GM23338 (cell line): ENCODE results near the gene ZBTB40. TPM values are rescaled to one million over a fixed set of nuclear protein-coding genes. Genes with fewer than 3 reads are reported as not detected.

Experiments
- ATAC-seq: fragments of 200-7000 bp; cut with Tn5 transposase; 3 replicates; pipeline ENCODE4 v1.9.1; 2020
- DNase-seq: peaks from one replicate; pipeline ENCODE4 v3.0.0-alpha.2; 2015; ENCODE audit warnings: low spot score
- H2AFZ ChIP-seq: fragments of 200-600 bp; sonication (generic); 2 replicates; pipeline ENCODE4 v1.8.0; 2016; ENCODE audit warnings: antibody characterized with exemption, mild to moderate bottlenecking, moderate library complexity
- H3F3A ChIP-seq: fragments of 200-600 bp; sonication (generic); replicated peaks from 2 replicates; pipeline ENCODE4 v1.8.0; 2017; ENCODE audit warnings: antibody characterized with exemption, mixed run types, low read depth
- H3K27ac ChIP-seq: fragments of 200-600 bp; sonication (generic); 2 replicates; pipeline ENCODE4 v1.6.1; 2016; ENCODE audit warnings: low read depth
- H3K27me3 ChIP-seq: fragments of 200-600 bp; sonication (generic); 2 replicates; pipeline ENCODE4 v1.8.0; 2016; ENCODE audit warnings: mild to moderate bottlenecking, mixed run types, moderate library complexity; ENCODE audit not compliant: insufficient read depth
- H3K36me3 ChIP-seq: fragments of 200-600 bp; sonication (generic); 2 replicates; pipeline ENCODE4 v1.8.0; 2016; ENCODE audit warnings: mild to moderate bottlenecking; ENCODE audit not compliant: insufficient read depth
- H3K4me1 ChIP-seq: fragments of 200-600 bp; sonication (generic); 2 replicates; pipeline ENCODE4 v1.8.0; 2016; ENCODE audit warnings: mild to moderate bottlenecking, moderate library complexity; ENCODE audit not compliant: insufficient read depth
- H3K4me2 ChIP-seq: fragments of 200-600 bp; sonication (generic); 2 replicates; pipeline ENCODE4 v1.7.1; 2017; ENCODE audit warnings: mixed run types
- H3K4me3 ChIP-seq: fragments of 200-600 bp; sonication (generic); 2 replicates; pipeline ENCODE4 v1.6.1; 2016; ENCODE audit warnings: mixed run types
- H3K79me2 ChIP-seq: fragments of 200-600 bp; sonication (generic); replicated peaks from 2 replicates; pipeline ENCODE4 v1.8.0; 2017; ENCODE audit warnings: mild to moderate bottlenecking; ENCODE audit not compliant: insufficient read depth
- H3K9me2 ChIP-seq: fragments of 200-600 bp; sonication (generic); 2 replicates; pipeline ENCODE4 v1.8.0; 2017; ENCODE audit not compliant: insufficient read depth
- H4K20me1 ChIP-seq: fragments of 200-600 bp; sonication (generic); replicated peaks from 2 replicates; pipeline ENCODE4 v1.8.0; 2017; ENCODE audit warnings: mild to moderate bottlenecking; ENCODE audit not compliant: insufficient read depth
- H3K27ac Mint-ChIP-seq: 2 replicates; pipeline ENCODE4 v1.8.0; 2020; ENCODE audit warnings: inconsistent platforms, mild to moderate bottlenecking, moderate library complexity, mixed read lengths
- H3K27me3 Mint-ChIP-seq: 3 replicates; pipeline ENCODE4 v1.8.0; 2022; ENCODE audit warnings: low read depth, mild to moderate bottlenecking, moderate library complexity, mixed read lengths, inconsistent platforms; ENCODE audit not compliant: insufficient read depth, poor library complexity
- H3K36me3 Mint-ChIP-seq: 3 replicates; pipeline ENCODE4 v1.8.0; 2021; ENCODE audit warnings: low read depth, mild to moderate bottlenecking, inconsistent platforms, moderate library complexity, mixed read lengths
- H3K4me1 Mint-ChIP-seq: 3 replicates; pipeline ENCODE4 v1.8.0; 2020; ENCODE audit warnings: mild to moderate bottlenecking, inconsistent platforms, mixed read lengths
- H3K4me3 Mint-ChIP-seq: 3 replicates; pipeline ENCODE4 v1.8.0; 2021; ENCODE audit warnings: moderate library complexity, mild to moderate bottlenecking, inconsistent platforms, mixed read lengths
- H3K9me3 Mint-ChIP-seq: 3 replicates; pipeline ENCODE4 v1.8.0; 2020; ENCODE audit warnings: moderate library complexity, mild to moderate bottlenecking, inconsistent platforms, mixed read lengths
- CREB1 ChIP-seq: fragments of 250-450 bp; sonication (Bioruptor Pico); IDR thresholded peaks from 2 replicates; pipeline ENCODE4 v1.5.0; 2020; ENCODE audit warnings: low read depth, mild to moderate bottlenecking, moderate library complexity
- EZH2phosphoT487 ChIP-seq: fragments of 200-600 bp; sonication (generic); IDR thresholded peaks from one replicate; pipeline ENCODE4 v1.8.1; 2018; ENCODE audit warnings: antibody characterized with exemption; ENCODE audit not compliant: unreplicated experiment
- NANOG ChIP-seq: IDR thresholded peaks from 2 replicates; pipeline ENCODE4 v1.6.1; 2016; ENCODE audit warnings: antibody characterized with exemption, borderline replicate concordance
- POLR2AphosphoS5 ChIP-seq: IDR thresholded peaks from 2 replicates; pipeline ENCODE4 v1.6.1; 2016; ENCODE audit warnings: antibody characterized with exemption, low read depth
- ZNF114 ChIP-seq: fragments of 250-450 bp; sonication (Bioruptor Pico); IDR thresholded peaks from 2 replicates; pipeline ENCODE4 v1.5.0; 2020; ENCODE audit warnings: mild to moderate bottlenecking, moderate library complexity
- polyA plus RNA-seq: library from polyadenylated mRNA; unstranded; fragments of >200 nt; fragmentation: Nextera tagmentation; extraction: Ambion mirVana; gene quantifications from 2 replicates; pipeline ENCODE4 v1.2.1, GENCODE V29; 2016
- total RNA-seq: library from RNA; depleted of rRNA; stranded (reverse); fragments of >200 nt; shearing (Covaris generic); gene quantifications from 2 replicates; pipeline ENCODE4 v1.2.3, GENCODE V29; 2014
- TF ChIP-seq, protein P1 (sequence below): IDR thresholded peaks from one replicate; pipeline ENCODE4 v1.6.1; 2018; ENCODE audit warnings: antibody characterized with exemption; ENCODE audit not compliant: unreplicated experiment
- TF ChIP-seq, protein P2 (sequence below), 2 experiments: fragments of 200-600 bp in 1 of 2; sonication (generic) in 1 of 2; conservative IDR thresholded peaks; 2 replicates each; pipeline versions ENCODE4 v1.5.1 to v1.6.1; 2016 to 2017; ENCODE audit warnings: antibody characterized with exemption in 2 of 2, low read depth in 2 of 2, mild to moderate bottlenecking in 2 of 2, moderate library complexity in 1 of 2
- TF ChIP-seq, protein P3 (sequence below): fragments of 250-450 bp; sonication (Bioruptor Pico); IDR thresholded peaks from 2 replicates; pipeline ENCODE4 v1.5.0; 2020; ENCODE audit warnings: mild to moderate bottlenecking, moderate library complexity

Gene ZBTB40
- total and polyA plus RNA-seq, 2 experiments from 2014 or later = 3.1 to 22.7 TPM

DNA sequence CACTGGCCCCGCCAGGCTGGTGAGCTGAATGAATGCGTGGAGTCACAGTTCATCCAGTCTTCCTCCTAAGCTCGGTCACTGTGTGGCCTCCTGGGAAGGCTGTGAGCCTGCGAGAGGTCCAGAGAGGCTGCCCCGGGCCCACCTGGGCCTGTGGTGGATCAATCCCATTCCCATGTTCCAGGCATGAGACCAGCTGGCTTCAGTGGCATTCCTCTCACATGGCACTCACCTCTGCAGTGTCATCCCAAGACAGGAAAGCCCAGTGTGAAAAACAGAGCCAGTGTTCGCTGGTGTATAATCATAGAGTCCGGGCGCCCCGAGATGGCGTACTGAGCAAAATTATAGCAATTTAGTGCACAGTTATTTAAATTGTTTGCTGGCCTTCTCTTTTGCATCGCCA, 74.0 kb downstream of the ZBTB40 start:
- Mint-ChIP-seq H3K27ac (no peak overlapping the region), H3K4me1 (no peaks in the 10 kb centered on the region; the same call in 2 of the 3 replicates), H3K4me3 (no peak overlapping the region), H3K27me3 (peaks cover 7% of the 10 kb centered on the region), H3K9me3 (no peaks in the 10 kb centered on the region), H3K36me3 (peaks cover 6% of the 10 kb centered on the region; the same call in 1 of the 3 replicates)
- Histone ChIP-seq H3K36me3 (peaks cover 11% of the 10 kb centered on the region; the same call in 1 of the 2 replicates), H3K79me2 (no peaks in the 10 kb centered on the region), H2AFZ (no peak overlapping the region), H4K20me1 (no peaks in the 10 kb centered on the region), H3F3A (no peaks in the 10 kb centered on the region), H3K27me3 (no peaks in the 10 kb centered on the region), H3K27ac (no peak overlapping the region), H3K9me2 (no peaks in the 10 kb centered on the region), H3K4me1 (no peaks in the 10 kb centered on the region), H3K4me3 (no peak overlapping the region), H3K4me2 (no peak overlapping the region)
- TF ChIP-seq POLR2AphosphoS5 (no peak), EZH2phosphoT487 (no peak), ZNF114 (CRISPR knock-in tag) (no peak), CREB1 (CRISPR knock-in tag) (no peak), NANOG (no peak)
- TF ChIP-seq, protein P1, sequence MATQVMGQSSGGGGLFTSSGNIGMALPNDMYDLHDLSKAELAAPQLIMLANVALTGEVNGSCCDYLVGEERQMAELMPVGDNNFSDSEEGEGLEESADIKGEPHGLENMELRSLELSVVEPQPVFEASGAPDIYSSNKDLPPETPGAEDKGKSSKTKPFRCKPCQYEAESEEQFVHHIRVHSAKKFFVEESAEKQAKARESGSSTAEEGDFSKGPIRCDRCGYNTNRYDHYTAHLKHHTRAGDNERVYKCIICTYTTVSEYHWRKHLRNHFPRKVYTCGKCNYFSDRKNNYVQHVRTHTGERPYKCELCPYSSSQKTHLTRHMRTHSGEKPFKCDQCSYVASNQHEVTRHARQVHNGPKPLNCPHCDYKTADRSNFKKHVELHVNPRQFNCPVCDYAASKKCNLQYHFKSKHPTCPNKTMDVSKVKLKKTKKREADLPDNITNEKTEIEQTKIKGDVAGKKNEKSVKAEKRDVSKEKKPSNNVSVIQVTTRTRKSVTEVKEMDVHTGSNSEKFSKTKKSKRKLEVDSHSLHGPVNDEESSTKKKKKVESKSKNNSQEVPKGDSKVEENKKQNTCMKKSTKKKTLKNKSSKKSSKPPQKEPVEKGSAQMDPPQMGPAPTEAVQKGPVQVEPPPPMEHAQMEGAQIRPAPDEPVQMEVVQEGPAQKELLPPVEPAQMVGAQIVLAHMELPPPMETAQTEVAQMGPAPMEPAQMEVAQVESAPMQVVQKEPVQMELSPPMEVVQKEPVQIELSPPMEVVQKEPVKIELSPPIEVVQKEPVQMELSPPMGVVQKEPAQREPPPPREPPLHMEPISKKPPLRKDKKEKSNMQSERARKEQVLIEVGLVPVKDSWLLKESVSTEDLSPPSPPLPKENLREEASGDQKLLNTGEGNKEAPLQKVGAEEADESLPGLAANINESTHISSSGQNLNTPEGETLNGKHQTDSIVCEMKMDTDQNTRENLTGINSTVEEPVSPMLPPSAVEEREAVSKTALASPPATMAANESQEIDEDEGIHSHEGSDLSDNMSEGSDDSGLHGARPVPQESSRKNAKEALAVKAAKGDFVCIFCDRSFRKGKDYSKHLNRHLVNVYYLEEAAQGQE = no peak
- TF ChIP-seq, protein P2, sequence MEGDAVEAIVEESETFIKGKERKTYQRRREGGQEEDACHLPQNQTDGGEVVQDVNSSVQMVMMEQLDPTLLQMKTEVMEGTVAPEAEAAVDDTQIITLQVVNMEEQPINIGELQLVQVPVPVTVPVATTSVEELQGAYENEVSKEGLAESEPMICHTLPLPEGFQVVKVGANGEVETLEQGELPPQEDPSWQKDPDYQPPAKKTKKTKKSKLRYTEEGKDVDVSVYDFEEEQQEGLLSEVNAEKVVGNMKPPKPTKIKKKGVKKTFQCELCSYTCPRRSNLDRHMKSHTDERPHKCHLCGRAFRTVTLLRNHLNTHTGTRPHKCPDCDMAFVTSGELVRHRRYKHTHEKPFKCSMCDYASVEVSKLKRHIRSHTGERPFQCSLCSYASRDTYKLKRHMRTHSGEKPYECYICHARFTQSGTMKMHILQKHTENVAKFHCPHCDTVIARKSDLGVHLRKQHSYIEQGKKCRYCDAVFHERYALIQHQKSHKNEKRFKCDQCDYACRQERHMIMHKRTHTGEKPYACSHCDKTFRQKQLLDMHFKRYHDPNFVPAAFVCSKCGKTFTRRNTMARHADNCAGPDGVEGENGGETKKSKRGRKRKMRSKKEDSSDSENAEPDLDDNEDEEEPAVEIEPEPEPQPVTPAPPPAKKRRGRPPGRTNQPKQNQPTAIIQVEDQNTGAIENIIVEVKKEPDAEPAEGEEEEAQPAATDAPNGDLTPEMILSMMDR (conservative IDR thresholded peaks at IDR 0.05; ENCODE audit: low read depth in 2 of 2) = no peak
- TF ChIP-seq, protein P3, sequence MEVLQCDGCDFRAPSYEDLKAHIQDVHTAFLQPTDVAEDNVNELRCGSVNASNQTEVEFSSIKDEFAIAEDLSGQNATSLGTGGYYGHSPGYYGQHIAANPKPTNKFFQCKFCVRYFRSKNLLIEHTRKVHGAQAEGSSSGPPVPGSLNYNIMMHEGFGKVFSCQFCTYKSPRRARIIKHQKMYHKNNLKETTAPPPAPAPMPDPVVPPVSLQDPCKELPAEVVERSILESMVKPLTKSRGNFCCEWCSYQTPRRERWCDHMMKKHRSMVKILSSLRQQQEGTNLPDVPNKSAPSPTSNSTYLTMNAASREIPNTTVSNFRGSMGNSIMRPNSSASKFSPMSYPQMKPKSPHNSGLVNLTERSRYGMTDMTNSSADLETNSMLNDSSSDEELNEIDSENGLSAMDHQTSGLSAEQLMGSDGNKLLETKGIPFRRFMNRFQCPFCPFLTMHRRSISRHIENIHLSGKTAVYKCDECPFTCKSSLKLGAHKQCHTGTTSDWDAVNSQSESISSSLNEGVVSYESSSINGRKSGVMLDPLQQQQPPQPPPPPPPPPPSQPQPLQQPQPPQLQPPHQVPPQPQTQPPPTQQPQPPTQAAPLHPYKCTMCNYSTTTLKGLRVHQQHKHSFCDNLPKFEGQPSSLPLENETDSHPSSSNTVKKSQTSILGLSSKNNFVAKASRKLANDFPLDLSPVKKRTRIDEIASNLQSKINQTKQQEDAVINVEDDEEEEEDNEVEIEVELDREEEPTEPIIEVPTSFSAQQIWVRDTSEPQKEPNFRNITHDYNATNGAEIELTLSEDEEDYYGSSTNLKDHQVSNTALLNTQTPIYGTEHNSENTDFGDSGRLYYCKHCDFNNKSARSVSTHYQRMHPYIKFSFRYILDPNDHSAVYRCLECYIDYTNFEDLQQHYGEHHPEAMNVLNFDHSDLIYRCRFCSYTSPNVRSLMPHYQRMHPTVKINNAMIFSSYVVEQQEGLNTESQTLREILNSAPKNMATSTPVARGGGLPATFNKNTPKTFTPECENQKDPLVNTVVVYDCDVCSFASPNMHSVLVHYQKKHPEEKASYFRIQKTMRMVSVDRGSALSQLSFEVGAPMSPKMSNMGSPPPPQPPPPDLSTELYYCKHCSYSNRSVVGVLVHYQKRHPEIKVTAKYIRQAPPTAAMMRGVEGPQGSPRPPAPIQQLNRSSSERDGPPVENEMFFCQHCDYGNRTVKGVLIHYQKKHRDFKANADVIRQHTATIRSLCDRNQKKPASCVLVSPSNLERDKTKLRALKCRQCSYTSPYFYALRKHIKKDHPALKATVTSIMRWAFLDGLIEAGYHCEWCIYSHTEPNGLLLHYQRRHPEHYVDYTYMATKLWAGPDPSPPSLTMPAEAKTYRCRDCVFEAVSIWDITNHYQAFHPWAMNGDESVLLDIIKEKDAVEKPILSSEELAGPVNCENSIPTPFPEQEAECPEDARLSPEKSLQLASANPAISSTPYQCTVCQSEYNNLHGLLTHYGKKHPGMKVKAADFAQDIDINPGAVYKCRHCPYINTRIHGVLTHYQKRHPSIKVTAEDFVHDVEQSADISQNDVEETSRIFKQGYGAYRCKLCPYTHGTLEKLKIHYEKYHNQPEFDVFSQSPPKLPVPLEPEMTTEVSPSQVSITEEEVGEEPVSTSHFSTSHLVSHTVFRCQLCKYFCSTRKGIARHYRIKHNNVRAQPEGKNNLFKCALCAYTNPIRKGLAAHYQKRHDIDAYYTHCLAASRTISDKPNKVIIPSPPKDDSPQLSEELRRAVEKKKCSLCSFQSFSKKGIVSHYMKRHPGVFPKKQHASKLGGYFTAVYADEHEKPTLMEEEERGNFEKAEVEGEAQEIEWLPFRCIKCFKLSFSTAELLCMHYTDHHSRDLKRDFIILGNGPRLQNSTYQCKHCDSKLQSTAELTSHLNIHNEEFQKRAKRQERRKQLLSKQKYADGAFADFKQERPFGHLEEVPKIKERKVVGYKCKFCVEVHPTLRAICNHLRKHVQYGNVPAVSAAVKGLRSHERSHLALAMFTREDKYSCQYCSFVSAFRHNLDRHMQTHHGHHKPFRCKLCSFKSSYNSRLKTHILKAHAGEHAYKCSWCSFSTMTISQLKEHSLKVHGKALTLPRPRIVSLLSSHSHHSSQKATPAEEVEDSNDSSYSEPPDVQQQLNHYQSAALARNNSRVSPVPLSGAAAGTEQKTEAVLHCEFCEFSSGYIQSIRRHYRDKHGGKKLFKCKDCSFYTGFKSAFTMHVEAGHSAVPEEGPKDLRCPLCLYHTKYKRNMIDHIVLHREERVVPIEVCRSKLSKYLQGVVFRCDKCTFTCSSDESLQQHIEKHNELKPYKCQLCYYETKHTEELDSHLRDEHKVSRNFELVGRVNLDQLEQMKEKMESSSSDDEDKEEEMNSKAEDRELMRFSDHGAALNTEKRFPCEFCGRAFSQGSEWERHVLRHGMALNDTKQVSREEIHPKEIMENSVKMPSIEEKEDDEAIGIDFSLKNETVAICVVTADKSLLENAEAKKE (CRISPR knock-in tag) = no peak
- DNase-seq = no peak
- ATAC-seq = no peak
